Measurements from ENCODE around the gene XRN1. TPM values are rescaled to one million over a fixed set of nuclear protein-coding genes. Genes with fewer than 3 reads are reported as not detected.
"Not testable (repeated sequence)": the region's sequence is repeated elsewhere in the genome, so short reads cannot be mapped to it uniquely, and the experiment has no call there.

Gene XRN1
- total RNA-seq, 2 donors from 2014 or later = 16.9 to 21.8 TPM

DNA sequence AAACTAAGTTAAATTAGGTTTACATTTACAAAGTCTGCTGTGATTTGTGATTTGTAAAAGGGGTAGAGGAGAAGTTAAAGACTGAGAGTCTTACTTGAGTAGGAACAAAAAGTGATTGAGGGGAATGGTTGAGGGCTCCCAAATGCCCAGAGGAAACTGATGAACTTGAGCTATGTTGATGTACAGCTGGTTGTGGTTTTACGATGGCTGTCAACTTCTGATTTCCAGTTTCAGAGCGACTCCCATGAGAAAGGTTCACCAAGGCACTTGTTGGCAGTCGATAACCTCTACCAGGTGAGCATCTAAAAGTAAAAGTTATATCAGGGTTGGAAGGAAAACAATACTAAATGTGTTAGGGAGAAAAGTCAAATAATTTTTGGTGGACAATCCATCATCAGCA is 91.0 kb downstream of the XRN1 start:
- ATAC-seq (no peak), DNase-seq (no peak)
- intact Hi-C loops (cut with DNase I) = loop anchor here in 1 of 2 donors (10.0 kb wide), 1 partner anchor 48 kb away; no protein-coding TSS in a partner anchor

DNA sequence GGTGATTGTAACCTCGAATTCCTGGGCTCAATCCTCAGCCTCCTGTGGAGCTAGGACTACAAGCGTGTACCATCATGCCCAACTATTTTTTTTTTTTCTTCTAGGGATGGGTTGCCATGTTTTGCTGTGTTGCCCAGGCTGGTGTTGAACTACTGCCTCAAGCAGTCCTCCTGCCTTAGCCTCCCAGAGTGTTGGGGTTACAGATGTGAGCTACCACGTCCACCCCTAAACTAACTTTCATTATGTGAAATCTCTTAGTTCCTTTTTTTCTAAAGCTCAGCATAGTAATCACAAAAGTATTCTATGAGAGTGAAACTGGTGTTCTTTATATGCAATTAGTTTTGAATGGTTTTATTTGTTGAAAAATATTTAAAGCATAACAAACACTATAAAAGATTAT is 92.1 kb downstream of the XRN1 start:
- ATAC-seq = no peak
- intact Hi-C loops (cut with DNase I) = loop anchor here in 1 of 2 donors (10.0 kb wide), 1 partner anchor 49 kb away; no protein-coding TSS in a partner anchor

DNA sequence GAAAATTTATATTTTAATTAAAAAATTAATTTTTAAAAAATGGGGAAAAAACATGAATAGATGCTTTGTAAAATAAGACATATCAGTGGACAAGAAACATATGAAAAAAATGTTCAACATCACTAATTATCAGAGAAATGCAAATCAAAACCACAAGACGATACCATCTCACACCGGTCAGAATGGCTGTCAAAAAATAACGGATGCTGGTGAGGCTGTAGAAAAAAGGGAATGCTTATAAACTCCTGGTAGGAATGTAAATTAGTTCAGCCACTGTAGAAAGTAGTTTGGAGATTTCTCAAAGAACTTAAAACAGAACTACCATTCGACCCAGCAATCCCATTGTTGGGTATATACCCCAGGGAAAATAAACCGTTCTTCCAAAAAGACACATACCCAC is 93.8 kb downstream of the XRN1 start:
- ATAC-seq (no peak), DNase-seq (no peak)
- intact Hi-C loops (cut with DNase I) = loop anchor here in 1 of 2 donors (10.0 kb wide), 1 partner anchor 51 kb away; no protein-coding TSS in a partner anchor

More for the DNA sequence above, 92.1 kb downstream of the XRN1 start:
- no peak for DNase-seq

DNA sequence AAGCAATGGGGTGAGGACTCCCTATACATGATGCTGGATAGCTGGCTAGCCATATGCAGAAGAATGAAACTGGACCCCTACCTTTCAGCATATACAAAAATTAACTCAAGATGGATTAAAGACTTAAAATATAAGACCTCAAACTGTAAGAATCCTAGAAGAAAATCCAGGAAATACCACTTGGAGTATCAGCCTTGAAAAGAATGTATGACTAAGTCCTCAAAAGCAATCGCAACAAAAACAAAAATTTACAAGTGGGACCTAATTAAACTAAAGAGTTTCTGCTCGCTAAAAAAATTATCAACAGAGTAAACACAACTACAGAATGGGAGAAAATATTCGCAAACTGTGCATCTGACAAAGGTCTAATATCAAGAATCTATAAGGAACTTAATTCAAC is 94.3 kb downstream of the XRN1 start:
- intact Hi-C loops (cut with DNase I) = loop anchor here in 1 of 2 donors (10.0 kb wide), 1 partner anchor 51 kb away; no protein-coding TSS in a partner anchor
- DNase-seq (no peak), ATAC-seq (no peak)

DNA sequence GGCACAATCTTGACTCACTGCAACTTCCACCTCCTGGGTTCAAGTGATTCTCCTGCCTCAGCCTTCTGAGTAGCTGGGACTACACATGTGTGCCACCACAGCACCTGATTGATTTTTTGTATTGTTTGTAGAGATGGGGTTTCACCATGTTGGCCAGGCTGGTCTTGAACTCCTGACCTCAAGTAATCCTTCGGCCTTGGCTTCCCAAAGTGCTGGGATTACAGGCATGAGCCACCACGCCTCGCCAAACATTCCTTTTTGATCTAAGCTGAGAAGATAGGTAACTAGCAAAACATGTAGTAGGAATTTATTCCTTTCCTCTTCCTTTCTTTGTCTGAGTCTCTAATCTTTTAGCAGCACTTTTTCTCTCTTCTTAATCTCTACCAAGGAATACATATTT is 95.1 kb downstream of the XRN1 start:
- not testable (repeated sequence) for ATAC-seq, DNase-seq
- intact Hi-C loops (cut with DNase I) = loop anchor here in 1 of 2 donors (10.0 kb wide), 1 partner anchor 52 kb away; no protein-coding TSS in a partner anchor

DNA sequence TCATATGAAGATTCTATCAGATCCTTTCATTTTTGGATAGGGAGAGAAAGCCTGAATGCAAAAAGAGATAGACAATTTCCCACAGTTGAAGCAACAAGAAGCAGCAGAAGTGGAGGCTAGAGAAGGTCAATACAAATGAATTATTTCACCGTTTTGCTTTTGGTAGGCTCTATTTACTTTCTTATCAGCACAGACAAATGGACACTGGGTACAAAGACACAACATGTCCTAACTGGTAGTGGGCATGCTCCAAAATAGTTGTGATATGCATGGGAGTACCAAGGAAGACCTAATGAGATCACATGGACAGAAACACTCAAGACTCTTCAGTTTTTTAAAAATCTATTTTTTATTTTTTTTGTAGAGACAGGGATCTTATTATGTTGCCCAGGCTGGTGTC is 99.4 kb downstream of the XRN1 start:
- ATAC-seq (no peak), DNase-seq (no peak)
- intact Hi-C loops (cut with DNase I) = no loop called here

DNA sequence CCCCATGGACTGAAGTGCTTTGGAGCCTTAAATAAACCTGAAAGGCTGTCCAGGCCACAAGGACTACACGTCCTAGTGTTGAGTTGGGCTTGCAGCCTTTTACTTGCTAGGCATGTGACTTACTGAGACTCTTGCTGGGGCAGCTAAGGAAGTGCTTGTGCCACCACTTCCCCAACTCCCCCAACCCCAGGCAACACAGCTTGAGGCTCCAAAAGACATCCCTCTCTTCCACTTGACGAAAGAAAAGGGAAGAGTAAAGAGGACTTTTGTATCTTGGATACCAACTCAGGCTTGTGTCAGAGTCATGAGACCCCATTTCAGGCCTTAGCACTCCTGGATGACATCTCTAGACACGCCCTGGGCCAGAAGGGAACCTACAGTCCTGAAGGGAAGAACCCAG is 109.8 kb downstream of the XRN1 start:
- DNase-seq (no peak), ATAC-seq (peak; percentile 44 to 54)
- intact Hi-C loops (cut with DNase I) = no loop called here

DNA sequence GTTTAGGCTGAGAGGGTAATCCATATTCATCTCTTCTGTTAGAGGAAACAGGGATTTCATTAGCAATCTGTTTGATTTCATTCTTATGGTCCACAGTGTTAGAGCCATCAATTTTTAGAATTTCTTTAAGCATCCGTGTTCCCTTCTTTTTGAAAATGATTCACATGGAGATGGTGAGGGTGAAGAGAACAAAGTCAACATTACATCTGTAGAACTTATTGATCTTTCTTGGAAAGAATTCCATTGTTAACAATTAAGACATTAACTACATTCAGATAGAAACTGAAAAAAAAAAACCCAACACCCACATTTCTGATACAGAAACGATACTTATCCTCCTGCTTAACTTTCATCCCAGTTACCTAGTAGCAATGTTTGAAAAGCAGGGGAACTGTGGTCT is 115.4 kb downstream of the XRN1 start:
- ATAC-seq (no peak), DNase-seq (no peak)
- intact Hi-C loops (cut with DNase I) = no loop called here

DNA sequence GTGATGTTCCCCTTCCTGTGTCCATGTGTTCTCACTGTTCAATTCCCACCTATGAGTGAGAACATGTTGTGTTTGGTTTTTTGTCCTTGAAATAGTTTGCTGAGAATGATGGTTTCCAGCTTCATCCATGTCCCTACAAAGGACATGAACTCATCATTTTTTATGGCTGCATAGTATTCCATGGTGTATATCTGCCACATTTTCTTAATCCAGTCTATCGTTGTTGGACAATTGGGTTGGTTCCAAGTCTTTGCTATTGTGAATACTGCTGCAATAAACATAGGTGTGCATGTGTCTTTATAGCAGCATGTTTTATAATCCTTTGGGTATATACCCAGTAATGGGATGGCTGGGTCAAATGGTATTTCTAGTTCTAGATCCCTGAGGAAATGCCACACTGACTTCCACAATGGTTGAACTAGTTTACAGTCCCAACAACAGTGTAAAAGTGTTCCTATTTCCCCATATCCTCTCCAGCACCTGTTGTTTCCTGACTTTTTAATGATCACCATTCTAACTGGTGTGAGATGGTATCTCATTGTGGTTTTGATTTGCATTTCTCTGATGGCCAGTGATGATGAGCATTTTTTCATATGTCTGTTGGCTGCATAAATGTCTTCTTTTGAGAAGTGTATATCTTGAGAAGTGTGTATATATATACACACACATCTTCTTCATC is 123.4 kb downstream of the XRN1 start:
- intact Hi-C loops (cut with DNase I); ATAC-seq; DNase-seq: not testable (repeated sequence)

DNA sequence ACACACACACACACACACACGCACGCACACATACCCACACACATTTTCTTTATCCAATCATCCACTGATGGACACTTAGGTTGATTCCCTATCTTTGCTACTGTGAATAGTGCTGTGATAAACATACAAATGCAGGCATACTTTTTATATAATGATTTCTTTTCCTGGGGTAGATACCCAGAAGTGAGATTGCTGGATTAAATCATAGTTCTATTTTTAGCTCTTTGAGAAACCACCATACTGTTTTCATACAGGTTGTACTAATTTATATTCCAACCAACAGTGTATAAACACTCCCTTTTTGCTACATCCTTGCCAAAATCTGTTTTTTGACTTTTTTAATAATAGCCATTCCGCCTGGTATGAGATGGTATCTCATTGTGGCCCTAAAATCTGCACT is 127.9 kb downstream of the XRN1 start:
- intact Hi-C loops (cut with DNase I) = no loop called here
- no peak for ATAC-seq
- no peak for DNase-seq

DNA sequence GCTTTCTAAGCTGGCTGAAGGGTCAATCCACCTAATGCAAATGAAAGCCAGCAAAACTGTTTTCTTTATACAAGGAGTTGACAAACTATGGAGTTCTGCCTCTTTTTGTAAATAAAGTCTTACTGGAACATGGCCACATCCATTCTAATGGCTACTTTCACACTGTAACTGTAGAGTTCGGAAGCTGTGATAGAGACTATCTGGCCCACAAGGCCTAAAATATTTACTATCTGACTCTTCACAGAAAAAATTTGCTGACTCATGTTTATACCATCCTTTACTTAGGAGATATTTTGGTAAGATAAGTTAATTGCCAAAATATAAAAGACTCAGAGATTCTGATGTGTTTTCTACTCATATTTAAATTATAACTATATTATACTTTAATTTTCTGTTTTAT is 128.7 kb downstream of the XRN1 start:
- no peak for DNase-seq
- intact Hi-C loops (cut with DNase I) = no loop called here
- ATAC-seq = peak in 1 of 2 donors; percentile 45

DNA sequence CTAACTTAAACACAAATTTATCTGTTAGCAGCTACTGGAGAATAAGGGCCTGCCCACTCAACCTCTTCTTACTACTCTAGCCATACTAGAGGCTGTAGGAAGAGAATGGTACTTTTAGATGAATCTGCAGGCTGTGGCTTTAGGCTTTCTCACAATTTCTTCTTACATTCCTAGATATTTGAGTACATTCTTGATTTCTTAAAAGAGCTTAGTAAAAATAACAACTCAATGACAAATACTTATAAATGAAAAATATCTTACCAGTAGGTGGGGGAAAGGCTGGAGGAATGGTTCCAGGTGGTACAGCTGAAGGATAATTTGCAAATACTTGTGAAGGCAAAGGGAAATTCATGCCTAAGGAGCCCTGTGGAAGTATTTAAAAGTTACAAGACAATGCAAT is 129.5 kb downstream of the XRN1 start:
- intact Hi-C loops (cut with DNase I) = no loop called here
- DNase-seq (no peak), ATAC-seq (no peak)

DNA sequence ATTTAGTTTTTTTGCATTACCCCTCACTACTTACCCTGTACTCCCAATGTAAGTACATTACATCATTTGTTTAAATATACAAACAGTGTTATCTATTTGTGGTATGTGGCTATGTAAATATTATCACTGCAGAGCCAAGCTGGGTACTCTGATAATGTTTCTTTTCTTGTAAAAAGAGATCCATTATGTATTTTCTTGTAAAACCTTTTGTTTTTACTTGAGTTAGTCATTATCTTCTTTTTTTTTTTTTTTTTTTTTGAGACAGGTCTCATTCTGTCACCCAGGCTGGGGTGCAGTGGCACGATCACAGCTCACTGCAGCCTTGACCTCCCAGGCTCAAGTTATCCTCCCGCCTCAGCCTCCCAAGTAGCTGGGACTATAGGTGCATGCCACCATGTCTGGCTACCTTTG is 131.9 kb downstream of the XRN1 start:
- DNase-seq, ATAC-seq: not testable (repeated sequence)

DNA sequence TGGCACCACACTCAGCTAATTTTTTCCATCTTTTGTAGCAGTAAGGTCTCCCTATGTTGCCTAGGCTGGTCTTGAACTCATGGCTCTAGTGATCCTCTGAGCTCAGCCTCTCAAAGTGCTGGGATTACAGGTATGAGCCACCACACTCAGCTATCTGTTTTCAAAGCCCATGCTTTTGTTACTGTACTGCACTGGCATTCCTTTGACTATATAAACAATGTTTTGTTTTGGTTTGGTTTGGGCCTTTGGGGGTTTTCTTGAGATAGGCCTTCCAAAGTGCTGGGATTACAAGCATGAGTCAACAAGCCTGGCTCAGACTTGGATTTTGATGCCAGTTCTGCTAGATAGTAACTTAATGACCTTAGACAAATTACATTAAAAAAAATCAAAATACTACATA is 132.8 kb downstream of the XRN1 start:
- DNase-seq (no peak), ATAC-seq (no peak)
- intact Hi-C loops (cut with DNase I) = no loop called here

More for the DNA sequence above, 131.9 kb downstream of the XRN1 start:
- intact Hi-C loops (cut with DNase I) = not testable (repeated sequence)

DNA sequence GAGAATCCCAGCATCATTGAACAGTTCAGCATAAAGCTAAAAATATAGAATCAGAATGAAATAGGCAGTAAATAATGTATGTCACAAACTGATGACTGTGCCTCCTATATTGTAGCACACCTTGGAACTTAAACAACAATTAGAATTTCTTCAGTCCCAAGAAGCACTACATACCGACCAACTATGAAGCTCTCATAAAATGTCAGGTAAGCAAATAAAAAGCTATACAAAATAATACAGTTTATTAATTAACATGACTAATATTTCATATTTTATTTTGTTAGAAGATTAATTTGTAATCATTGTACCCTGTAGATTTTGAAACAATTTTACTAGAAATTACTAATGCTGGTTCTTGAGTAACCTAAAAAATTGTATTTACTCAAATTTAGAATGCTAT is 137.4 kb downstream of the XRN1 start:
- DNase-seq (no peak), ATAC-seq (no peak)
- intact Hi-C loops (cut with DNase I) = no loop called here

DNA sequence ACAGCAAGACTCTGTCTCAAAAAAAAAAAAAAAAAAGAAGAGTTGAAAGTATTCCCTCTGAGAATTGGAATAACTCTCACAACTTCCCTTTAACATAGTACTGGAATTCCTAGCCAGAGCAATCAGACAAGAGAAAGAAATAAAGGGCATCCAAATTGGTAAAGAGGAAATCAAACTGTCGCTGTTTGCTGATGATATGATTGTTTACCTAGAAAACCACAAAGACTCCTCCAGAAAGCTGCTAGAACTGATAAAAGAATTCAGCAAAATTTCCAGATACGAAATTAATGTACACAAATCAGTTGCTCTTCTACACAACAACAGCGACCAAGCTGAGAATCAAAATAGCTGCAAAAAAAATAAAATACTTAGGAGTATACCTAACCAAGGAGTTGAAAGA is 145.0 kb downstream of the XRN1 start:
- ATAC-seq; DNase-seq; intact Hi-C loops (cut with DNase I): not testable (repeated sequence)

DNA sequence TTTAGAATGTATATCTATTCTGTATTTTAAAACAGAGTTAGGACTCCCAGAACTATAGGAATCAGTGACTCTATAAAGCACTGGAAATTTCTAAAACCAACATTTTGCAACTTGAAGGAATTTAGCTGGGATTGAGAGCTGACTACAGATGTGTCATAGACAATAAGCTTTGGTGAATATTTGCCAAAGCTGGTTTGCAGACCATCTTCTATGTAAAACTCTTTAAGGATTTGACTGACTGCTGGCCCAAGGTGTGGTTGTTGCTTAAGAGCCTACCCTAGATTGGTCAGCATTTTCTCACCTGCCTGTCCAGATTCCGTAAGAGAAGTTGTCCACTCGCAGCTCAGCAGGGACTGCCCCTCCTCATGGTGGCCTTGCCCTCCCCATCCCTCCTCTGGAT is 149.2 kb downstream of the XRN1 start:
- ATAC-seq = no peak

DNA sequence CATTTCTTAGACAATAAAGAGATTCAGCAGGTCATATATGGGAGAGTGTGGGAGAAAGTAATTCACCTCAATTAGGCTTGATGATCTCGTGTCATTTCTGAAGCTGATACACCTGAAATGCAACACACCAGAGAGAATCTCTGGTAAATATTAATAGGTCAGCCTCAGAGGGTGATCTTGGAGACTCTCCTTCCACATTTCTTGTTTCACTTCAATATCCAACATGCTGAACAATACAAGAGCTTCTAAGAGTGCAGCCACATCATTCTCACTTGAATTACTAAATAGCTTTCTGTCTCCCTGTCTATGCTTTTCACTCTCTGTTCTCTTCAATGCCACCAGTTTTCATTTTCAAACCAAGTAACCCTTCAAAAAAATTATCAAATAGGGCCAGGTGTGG is 151.3 kb downstream of the XRN1 start:
- ATAC-seq (no peak), DNase-seq (no peak)
- intact Hi-C loops (cut with DNase I) = no loop called here

More for the DNA sequence above, 149.2 kb downstream of the XRN1 start:
- no peak for DNase-seq
- intact Hi-C loops (cut with DNase I) = no loop called here

DNA sequence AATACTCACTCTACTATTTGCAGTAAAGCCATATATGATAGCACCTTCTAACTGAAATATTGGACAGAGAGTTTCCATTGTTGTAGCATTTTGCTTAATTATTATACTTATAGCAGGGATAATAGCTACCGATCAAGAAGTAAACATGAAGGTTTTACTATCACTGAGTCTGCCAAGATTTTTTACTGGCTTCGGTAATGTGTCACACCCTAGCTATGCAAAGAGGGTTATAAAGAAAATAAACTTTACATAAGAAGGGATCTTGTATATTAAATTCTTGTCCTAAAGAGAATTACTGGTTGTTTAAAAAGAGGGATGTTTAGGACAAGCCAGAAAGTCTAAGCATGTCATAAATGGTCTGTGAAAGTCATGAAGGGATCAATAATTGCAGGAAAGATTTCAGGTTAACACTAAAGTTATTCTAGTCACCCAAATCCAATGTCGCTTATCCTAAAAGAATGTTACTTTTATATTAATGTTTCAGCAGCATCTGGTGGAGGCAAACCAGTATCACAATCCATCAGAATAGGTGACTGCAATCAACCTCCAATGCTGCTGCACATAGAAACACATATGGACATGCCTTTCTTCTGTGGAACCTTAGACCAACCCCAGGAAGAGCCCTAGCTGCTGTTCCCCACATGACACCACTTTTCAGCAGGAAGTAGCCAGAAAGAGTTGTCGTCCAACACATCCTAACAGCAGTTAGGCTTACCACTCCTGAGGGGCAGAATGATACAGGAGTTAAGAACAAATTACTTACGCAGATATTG is 159.8 kb downstream of the XRN1 start:
- intact Hi-C loops (cut with DNase I) = no loop called here
- ATAC-seq = no peak

DNA sequence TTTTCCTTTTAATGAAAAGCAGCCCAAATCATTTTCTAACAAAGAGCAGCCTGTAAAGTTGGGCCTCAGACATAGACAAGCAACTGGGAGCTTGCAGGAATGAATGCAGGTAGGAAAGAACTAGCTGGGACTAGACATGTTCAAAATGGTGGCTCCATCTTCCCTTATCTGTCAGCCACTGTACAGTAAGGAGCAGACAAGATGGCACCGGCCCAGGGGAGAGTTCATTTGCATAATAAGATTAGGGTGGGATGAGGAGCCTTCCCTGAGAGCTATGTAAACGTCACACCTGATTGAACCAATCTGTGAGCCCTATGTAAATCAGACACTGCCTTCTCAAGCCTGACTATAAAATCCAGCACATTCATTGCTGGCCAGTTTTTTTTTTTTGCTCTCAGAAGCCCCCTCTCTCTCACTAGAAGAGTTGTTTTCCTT is 162.7 kb downstream of the XRN1 start:
- intact Hi-C loops (cut with DNase I) = no loop called here
- ATAC-seq = no peak
- DNase-seq = no peak

More for the DNA sequence above, 159.8 kb downstream of the XRN1 start:
- no peak for DNase-seq
